ENCODE data around the gene RCL1.
"Not testable (repeated sequence)": the region's sequence is repeated elsewhere in the genome, so short reads cannot be mapped to it uniquely, and the experiment has no call there.

Gene RCL1

GRCh38 chr9:4762108-4762885 lies 30.4 kb upstream of the RCL1 start:
- no peak overlapping the region for H3K9ac ChIP-seq (ENCODE audit: low read length)

GRCh38 chr9:4762886-4763541 lies 29.7 kb upstream of the RCL1 start:
- H3K27ac ChIP-seq (ENCODE audit: low read depth, low read length) = no peak overlapping the region
- H3K4me1 ChIP-seq (ENCODE audit: control insufficient read depth, insufficient read depth, low read length) = peaks cover 8% of the 10 kb centered on the region
- peak overlapping the region; percentile 33; the same call in 1 of the 2 replicates for H3K4me3 ChIP-seq (ENCODE audit: low read depth, low read length)
- H3K9me3 ChIP-seq (ENCODE audit: control insufficient read depth, insufficient read depth, low read depth, low read length) = no peaks in the 10 kb centered on the region
- no peaks in the 10 kb centered on the region for H3K36me3 ChIP-seq (ENCODE audit: control insufficient read depth, insufficient read depth, low read length)
- H3K27me3 ChIP-seq (ENCODE audit: control insufficient read depth, insufficient read depth, low read length) = no peaks in the 10 kb centered on the region
- H3K9ac ChIP-seq (ENCODE audit: low read length) = no peak overlapping the region

More at GRCh38 chr9:4762108-4762885, 30.4 kb upstream of the RCL1 start:
- Histone ChIP-seq H3K9me3 (ENCODE audit: control insufficient read depth, insufficient read depth, low read depth, low read length) (no peaks in the 10 kb centered on the region), H3K27me3 (ENCODE audit: control insufficient read depth, insufficient read depth, low read length) (no peaks in the 10 kb centered on the region), H3K4me3 (ENCODE audit: low read depth, low read length) (peak overlapping the region; percentile 33; the same call in 1 of the 2 replicates), H3K27ac (ENCODE audit: low read depth, low read length) (no peak overlapping the region), H3K4me1 (ENCODE audit: control insufficient read depth, insufficient read depth, low read length) (peaks cover 8% of the 10 kb centered on the region), H3K36me3 (ENCODE audit: control insufficient read depth, insufficient read depth, low read length) (no peaks in the 10 kb centered on the region)

GRCh38 chr9:4764033-4764432 lies 28.7 kb upstream of the RCL1 start:
- no peak overlapping the region for H3K9ac ChIP-seq (ENCODE audit: low read length)
- H3K27me3 ChIP-seq (ENCODE audit: control insufficient read depth, insufficient read depth, low read length) = no peaks in the 10 kb centered on the region
- H3K9me3 ChIP-seq (ENCODE audit: control insufficient read depth, insufficient read depth, low read depth, low read length) = no peaks in the 10 kb centered on the region
- H3K4me3 ChIP-seq (ENCODE audit: low read depth, low read length) = no peak overlapping the region
- peaks cover 8% of the 10 kb centered on the region for H3K4me1 ChIP-seq (ENCODE audit: control insufficient read depth, insufficient read depth, low read length)
- no peaks in the 10 kb centered on the region for H3K36me3 ChIP-seq (ENCODE audit: control insufficient read depth, insufficient read depth, low read length)
- no peak overlapping the region for H3K27ac ChIP-seq (ENCODE audit: low read depth, low read length)

GRCh38 chr9:4768681-4769080 lies 24.1 kb upstream of the RCL1 start:
- Histone ChIP-seq H3K4me1 (ENCODE audit: control insufficient read depth, insufficient read depth, low read length) (no peaks in the 10 kb centered on the region), H3K9me3 (ENCODE audit: control insufficient read depth, insufficient read depth, low read depth, low read length) (no peaks in the 10 kb centered on the region), H3K27ac (ENCODE audit: low read depth, low read length) (no peak overlapping the region), H3K4me3 (ENCODE audit: low read depth, low read length) (no peak overlapping the region), H3K27me3 (ENCODE audit: control insufficient read depth, insufficient read depth, low read length) (no peaks in the 10 kb centered on the region), H3K36me3 (ENCODE audit: control insufficient read depth, insufficient read depth, low read length) (no peaks in the 10 kb centered on the region), H3K9ac (ENCODE audit: low read length) (no peak overlapping the region)

GRCh38 chr9:4769321-4770080 lies 23.2 kb upstream of the RCL1 start:
- Histone ChIP-seq H3K9me3 (ENCODE audit: control insufficient read depth, insufficient read depth, low read depth, low read length) (no peaks in the 10 kb centered on the region), H3K4me1 (ENCODE audit: control insufficient read depth, insufficient read depth, low read length) (no peaks in the 10 kb centered on the region)

GRCh38 chr9:4771788-4772187 lies 21.0 kb upstream of the RCL1 start:
- Histone ChIP-seq H3K9me3 (ENCODE audit: control insufficient read depth, insufficient read depth, low read depth, low read length) (no peaks in the 10 kb centered on the region), H3K36me3 (ENCODE audit: control insufficient read depth, insufficient read depth, low read length) (no peaks in the 10 kb centered on the region), H3K4me3 (ENCODE audit: low read depth, low read length) (no peak overlapping the region), H3K9ac (ENCODE audit: low read length) (no peak overlapping the region), H3K4me1 (ENCODE audit: control insufficient read depth, insufficient read depth, low read length) (no peaks in the 10 kb centered on the region), H3K27ac (ENCODE audit: low read depth, low read length) (no peak overlapping the region), H3K27me3 (ENCODE audit: control insufficient read depth, insufficient read depth, low read length) (no peaks in the 10 kb centered on the region)

More at GRCh38 chr9:4769321-4770080, 23.2 kb upstream of the RCL1 start:
- H3K4me3 ChIP-seq (ENCODE audit: low read depth, low read length) = no peak overlapping the region
- no peak overlapping the region for H3K27ac ChIP-seq (ENCODE audit: low read depth, low read length)
- H3K36me3 ChIP-seq (ENCODE audit: control insufficient read depth, insufficient read depth, low read length) = no peaks in the 10 kb centered on the region
- H3K27me3 ChIP-seq (ENCODE audit: control insufficient read depth, insufficient read depth, low read length) = no peaks in the 10 kb centered on the region
- no peak overlapping the region for H3K9ac ChIP-seq (ENCODE audit: low read length)

- Histone ChIP-seq H3K9me3 (ENCODE audit: control insufficient read depth, insufficient read depth, low read depth, low read length) (no peaks in the 10 kb centered on the region), H3K27me3 (ENCODE audit: control insufficient read depth, insufficient read depth, low read length) (no peaks in the 10 kb centered on the region), H3K4me3 (ENCODE audit: low read depth, low read length) (no peak overlapping the region), H3K9ac (ENCODE audit: low read length) (no peak overlapping the region), H3K27ac (ENCODE audit: low read depth, low read length) (no peak overlapping the region), H3K36me3 (ENCODE audit: control insufficient read depth, insufficient read depth, low read length) (no peaks in the 10 kb centered on the region), H3K4me1 (ENCODE audit: control insufficient read depth, insufficient read depth, low read length) (no peaks in the 10 kb centered on the region)
Measured at GRCh38 chr9:4774209-4774608, 18.5 kb upstream of the RCL1 start.

- H3K27me3 ChIP-seq (ENCODE audit: control insufficient read depth, insufficient read depth, low read length); H3K9ac ChIP-seq (ENCODE audit: low read length); H3K4me1 ChIP-seq (ENCODE audit: control insufficient read depth, insufficient read depth, low read length); H3K4me3 ChIP-seq (ENCODE audit: low read depth, low read length); H3K9me3 ChIP-seq (ENCODE audit: control insufficient read depth, insufficient read depth, low read depth, low read length); H3K36me3 ChIP-seq (ENCODE audit: control insufficient read depth, insufficient read depth, low read length); H3K27ac ChIP-seq (ENCODE audit: low read depth, low read length): not testable (repeated sequence)
Measured at GRCh38 chr9:4774958-4775357, 17.8 kb upstream of the RCL1 start.

- no peaks in the 10 kb centered on the region for H3K36me3 ChIP-seq (ENCODE audit: control insufficient read depth, insufficient read depth, low read length)
- H3K27ac ChIP-seq (ENCODE audit: low read depth, low read length) = no peak overlapping the region
- no peaks in the 10 kb centered on the region for H3K27me3 ChIP-seq (ENCODE audit: control insufficient read depth, insufficient read depth, low read length)
- H3K4me1 ChIP-seq (ENCODE audit: control insufficient read depth, insufficient read depth, low read length) = no peaks in the 10 kb centered on the region
- H3K4me3 ChIP-seq (ENCODE audit: low read depth, low read length) = no peak overlapping the region
- H3K9ac ChIP-seq (ENCODE audit: low read length) = no peak overlapping the region
- H3K9me3 ChIP-seq (ENCODE audit: control insufficient read depth, insufficient read depth, low read depth, low read length) = no peaks in the 10 kb centered on the region
Measured at GRCh38 chr9:4780651-4781050, 12.1 kb upstream of the RCL1 start.

- H3K4me1 ChIP-seq (ENCODE audit: control insufficient read depth, insufficient read depth, low read length) = no peaks in the 10 kb centered on the region
- no peak overlapping the region for H3K9ac ChIP-seq (ENCODE audit: low read length)
- no peak overlapping the region for H3K27ac ChIP-seq (ENCODE audit: low read depth, low read length)
Measured at GRCh38 chr9:4781408-4781807, 11.3 kb upstream of the RCL1 start.

GRCh38 chr9:4783191-4783590 lies 9.6 kb upstream of the RCL1 start:
- H3K9me3 ChIP-seq (ENCODE audit: control insufficient read depth, insufficient read depth, low read depth, low read length); H3K9ac ChIP-seq (ENCODE audit: low read length); H3K27ac ChIP-seq (ENCODE audit: low read depth, low read length); H3K36me3 ChIP-seq (ENCODE audit: control insufficient read depth, insufficient read depth, low read length); H3K4me3 ChIP-seq (ENCODE audit: low read depth, low read length); H3K4me1 ChIP-seq (ENCODE audit: control insufficient read depth, insufficient read depth, low read length); H3K27me3 ChIP-seq (ENCODE audit: control insufficient read depth, insufficient read depth, low read length): not testable (repeated sequence)

More at GRCh38 chr9:4781408-4781807, 11.3 kb upstream of the RCL1 start:
- H3K9me3 ChIP-seq (ENCODE audit: control insufficient read depth, insufficient read depth, low read depth, low read length) = no peaks in the 10 kb centered on the region
- no peaks in the 10 kb centered on the region for H3K27me3 ChIP-seq (ENCODE audit: control insufficient read depth, insufficient read depth, low read length)
- no peak overlapping the region for H3K4me3 ChIP-seq (ENCODE audit: low read depth, low read length)
- no peaks in the 10 kb centered on the region for H3K36me3 ChIP-seq (ENCODE audit: control insufficient read depth, insufficient read depth, low read length)

Data from HUES6 (cell line).